Measurements from ENCODE around the gene BCORL1.

BCORL1 gene

DNA sequence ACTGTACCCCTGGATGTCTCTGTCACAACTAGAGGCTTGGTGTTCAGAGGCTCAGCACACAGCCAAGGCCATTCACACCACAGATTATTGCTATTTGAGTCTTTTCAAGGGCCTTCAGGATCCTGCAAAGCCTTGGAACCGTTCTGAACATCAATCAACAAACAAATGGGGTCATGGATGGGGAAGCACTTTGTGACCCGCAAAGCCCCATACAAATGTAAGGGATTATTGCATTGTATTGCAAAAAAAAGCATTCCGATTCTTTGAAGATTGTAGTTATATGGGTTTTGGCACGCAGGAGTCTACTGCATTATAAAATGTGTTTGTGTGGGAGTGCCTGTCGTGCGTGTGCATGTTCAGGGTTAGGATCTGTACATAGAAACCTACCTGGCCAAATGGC is 17.3 kb upstream of the BCORL1 start:
- no peak for DNase-seq (ENCODE audit: low spot score)

DNA sequence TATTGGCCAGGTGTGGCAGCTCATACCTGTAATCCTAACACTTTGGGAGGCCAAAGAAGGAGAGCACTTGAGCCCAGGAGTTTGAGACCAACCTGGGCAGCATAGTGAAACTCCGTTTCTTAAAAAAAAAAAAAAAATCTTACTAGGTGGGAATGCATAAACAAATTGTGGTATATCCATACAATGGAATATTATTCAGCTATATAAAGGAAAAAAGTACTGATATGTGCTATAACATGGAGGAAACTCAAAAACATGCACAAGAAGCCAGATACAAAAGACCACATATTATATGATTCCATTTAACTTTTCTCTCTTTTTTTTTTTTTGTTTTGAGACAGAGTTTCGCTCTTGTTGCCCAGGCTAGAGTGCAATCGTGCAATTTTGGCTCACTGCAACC is 13.5 kb upstream of the BCORL1 start:
- no peak for DNase-seq (ENCODE audit: low spot score)

DNA sequence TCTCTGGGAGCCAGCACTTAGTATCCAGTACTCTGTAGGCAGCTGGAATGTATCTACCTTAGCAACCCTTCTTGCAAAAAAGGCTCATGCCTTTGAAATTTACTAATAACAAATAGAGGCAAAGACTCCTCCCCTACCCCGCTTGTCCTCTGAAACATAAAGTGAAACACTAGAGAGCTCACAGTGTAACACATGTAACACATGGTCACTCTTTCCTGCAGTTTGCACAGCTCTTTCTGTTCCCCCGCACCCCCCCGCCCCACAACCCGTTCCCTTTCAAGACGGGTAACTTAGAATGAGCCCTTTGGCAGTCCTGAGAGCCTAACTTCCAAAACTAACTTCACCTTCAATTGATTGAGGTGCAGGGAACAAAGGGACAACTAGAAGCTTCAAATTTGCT is 6.0 kb upstream of the BCORL1 start:
- no peak for DNase-seq (ENCODE audit: low spot score)

DNA sequence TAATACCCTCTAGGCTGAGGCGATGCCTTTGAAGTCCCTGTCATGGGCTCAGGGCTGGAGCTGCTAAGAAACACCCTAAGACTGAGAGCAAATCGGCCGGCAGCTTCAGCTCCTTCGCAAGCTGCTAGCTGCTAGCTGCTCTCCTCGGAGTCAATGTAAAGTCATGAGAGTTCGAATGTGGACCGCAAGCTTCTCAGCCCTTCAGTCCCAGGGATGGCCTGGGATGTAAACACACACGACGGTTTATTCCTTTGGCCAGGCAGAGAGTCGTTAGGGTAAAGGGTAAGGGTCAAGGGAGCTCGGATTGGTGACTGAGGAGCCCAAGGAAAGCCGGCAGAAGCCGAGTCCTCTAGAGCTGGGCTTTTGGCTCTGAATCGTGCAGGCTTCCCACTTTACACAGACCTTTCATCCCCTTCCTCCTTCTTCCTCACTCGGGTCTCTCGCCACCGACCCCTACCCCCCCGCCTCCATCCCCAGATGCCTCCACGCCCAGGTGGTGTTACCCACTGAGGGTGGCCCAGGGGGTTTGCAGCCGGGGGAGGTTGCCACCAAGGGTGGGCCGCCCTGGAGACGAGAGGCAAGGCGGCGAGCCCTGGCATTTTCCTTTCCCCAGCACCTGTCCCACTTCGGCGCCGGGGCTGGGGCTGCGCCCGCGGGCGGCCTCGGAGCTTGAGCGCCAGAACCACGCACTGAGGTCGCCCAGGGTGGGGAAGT is 3.1 kb upstream of the BCORL1 start:
- no peak for DNase-seq (ENCODE audit: low spot score)

DNA sequence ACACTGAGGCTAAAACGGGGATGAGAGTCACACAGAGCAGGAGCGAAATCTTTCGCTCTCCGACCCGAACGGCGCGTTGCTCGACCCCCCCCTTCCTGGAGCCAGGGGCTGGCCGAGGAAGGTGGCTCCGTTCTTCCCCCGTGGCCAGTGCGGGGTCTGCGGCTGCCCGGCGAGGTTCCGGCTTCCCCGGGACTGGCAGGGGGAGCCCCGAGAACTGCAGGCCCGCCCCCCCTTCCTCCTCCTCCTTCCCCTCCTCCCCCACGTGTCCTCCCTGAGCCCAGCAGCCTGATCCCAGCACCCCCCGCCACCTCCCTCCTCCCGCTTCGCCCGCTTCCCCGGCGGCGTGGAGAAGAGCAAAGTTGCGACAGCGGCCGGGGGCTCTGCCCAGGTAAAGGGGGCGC is 2.4 kb upstream of the BCORL1 start:
- no peak for DNase-seq (ENCODE audit: low spot score)

DNA sequence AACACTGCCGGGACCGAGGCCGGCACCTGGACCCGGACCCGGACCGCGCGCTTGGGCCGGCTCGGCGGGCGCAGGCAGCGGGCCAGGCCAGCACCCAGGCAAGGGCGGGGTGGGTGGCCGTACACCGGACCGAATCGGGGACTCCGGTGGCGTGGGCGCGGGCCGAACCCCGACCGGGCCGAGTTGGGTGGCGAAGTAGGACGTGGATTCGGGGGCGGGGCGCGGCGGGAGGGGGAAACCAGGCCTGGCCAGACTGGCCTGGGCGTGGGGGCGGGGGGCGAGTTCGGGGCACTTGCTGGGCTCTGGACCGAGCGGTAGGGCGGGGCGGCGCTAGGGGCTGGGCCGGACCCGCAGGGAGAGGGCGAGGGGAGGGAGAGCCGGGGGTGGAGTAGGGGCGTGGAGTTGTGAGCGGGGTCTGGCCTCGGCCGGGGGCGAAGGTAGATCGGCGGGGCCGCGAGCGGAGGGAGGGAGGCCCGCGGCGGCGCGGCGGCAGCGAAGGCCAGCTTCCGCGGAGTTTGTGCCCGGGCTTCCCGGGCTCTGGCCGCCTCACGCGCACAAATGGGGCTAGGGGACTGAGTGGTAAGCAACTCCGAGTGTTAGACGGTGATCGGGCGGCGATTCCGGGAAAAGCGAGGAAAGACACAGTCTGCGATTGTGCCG is 1.8 kb upstream of the BCORL1 start:
- peak; percentile 68 for DNase-seq (ENCODE audit: low spot score)

DNA sequence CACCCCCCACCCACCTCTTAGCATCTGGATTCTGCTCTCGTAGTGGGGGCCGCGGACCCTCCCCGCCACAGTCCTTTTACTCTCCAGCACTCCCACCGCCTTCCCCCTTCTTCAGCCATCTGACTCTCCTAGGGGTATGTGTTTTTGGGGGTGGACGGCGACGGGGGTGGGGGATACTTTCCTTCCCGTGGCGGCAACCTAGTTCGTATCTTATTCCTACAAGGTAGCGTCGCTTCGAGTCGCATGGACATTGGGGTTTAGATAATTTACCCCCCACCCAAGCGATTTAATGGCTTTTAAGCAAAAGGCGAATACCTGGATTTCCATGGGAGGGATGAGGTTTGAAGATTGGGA is 1.3 kb upstream of the BCORL1 start:
- DNase-seq (ENCODE audit: low spot score): no peak

DNA sequence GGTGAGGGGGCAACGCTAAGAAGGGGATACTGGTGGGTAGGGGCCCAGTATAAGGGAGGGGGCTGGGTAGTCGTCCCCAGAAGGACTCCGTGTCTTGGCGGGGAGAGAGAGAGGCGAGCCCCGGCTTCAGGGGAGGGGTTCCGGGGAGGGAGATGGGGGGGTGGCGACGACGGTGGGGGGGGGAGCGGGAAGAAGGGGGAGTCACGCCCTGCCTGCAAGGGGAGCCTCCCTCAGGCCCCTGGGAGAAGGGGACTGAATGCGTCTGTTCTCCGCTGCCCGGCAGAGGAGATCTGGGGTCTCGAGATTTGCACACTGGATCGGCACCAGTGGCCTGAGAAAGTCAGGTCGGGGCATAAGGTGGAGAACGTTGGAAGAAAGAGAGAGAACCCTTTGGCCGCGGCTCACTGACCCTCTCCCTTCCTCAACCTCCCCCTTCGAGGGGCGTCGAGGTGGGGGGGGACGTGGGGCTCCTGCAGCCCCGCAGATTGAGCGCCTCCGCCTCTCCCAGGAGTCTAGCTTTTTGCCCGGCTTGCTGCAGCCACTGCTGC is 609 bp upstream of the BCORL1 start:
- DNase-seq (ENCODE audit: low spot score): no peak

DNA sequence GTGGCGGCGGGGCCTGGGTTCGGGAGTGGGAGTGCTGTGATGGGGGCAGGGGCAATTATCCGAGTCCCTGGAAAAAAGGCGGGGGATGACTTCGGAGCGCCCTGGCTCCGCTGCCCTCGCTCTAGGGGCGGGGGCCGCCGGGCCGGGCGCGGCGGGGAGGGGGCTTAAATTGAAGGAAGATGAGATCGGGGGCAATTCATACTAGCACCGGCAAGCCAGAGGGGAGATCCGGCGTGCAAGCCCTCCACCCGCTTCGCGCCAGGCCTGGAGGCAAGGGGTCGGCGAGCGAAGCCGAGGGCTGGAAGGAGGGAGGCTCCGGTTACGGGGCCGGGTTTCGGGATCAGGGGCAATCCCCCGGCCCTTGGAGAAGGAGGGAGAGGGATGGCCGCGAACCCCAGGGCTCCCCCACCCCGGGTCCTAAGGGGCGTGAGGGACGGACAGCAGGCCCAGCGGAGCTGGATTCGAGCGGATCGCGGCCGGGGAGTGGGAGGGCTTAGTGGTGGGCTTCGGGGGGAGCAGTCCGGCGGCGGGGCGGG is 1.2 kb downstream of the BCORL1 start:
- DNase-seq (ENCODE audit: low spot score): peak; percentile 53

DNA sequence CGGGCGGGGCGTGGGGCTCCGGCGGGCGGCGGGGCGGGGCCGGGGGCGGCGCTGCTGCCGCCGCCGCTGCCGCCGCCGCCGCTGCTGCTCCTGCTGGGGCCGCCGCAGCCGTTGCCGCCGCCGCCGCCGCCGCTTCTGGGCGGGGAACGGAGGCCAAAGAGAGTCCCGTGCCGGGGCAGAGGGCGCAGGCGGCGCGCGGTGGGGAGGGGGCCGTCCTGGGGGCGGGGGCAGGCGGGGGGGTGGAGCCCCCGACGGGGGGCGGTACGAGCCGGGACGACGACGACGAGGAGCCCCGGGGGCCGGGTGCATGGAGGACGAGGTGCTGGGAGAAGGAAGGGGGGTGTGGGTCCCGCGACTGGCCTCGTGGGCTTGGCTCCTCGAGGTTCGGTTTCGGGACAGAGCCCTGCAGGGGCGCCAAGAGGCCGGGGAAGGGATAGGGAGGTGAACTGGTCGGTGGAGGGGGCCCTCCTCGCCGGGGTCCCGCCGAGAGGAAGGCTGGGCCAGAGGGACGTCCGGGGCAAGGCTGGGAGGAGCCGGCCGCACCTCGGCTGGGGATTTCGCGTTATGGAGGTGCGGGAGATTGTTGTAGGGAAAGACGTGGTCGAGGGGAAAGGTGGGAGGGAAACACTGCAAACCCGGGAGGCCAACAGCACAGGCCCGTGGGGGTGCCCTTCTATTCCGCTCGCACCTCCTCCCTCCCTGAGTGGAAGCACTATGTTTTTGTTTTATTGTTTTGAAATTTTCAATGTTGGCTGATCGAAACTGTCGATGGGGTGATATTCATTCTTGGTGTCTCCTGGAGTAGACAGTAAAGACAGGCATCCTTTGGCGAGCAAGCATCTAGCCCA is 1.9 kb downstream of the BCORL1 start:
- peak; percentile 56 for DNase-seq (ENCODE audit: low spot score)

DNA sequence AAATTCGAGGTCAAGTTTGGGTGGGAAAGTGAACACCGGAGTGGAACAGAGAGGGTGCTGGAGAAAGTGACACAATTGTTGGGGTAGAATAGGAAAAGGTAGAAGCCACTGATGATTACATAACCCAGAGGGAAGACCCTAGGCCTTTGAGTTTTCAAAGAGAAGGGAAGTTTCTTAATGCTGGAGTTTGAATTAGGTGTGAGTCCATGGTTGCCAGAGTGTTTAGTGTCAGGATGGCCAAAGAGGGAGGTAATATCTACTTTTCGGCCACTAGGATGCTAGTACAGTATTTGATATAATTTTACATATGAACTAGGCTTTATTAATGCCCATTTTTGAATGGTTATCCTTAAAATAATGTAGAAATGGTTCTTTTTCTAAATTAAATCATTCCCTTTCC is 5.4 kb downstream of the BCORL1 start:
- no peak for DNase-seq (ENCODE audit: low spot score)

DNA sequence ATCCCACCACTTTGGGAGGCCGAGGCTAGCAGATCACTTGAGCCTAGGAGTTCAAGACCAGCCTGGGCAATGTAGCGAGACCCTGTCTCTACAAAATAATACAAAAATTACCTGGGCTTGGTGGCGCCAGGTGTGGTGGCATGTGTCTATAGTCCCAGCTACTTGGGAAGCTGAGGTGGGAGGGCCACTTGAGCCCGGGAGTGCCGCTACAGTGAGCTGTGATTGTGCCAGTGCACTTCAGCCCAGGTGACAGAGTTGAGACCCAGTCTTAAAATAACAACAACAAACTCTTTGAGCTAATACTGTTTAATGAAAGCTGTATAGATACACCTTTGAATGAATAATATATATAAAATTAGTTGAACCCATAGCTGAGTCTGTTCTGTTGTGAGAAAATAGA is 9.7 kb downstream of the BCORL1 start:
- DNase-seq (ENCODE audit: low spot score): no peak

DNA sequence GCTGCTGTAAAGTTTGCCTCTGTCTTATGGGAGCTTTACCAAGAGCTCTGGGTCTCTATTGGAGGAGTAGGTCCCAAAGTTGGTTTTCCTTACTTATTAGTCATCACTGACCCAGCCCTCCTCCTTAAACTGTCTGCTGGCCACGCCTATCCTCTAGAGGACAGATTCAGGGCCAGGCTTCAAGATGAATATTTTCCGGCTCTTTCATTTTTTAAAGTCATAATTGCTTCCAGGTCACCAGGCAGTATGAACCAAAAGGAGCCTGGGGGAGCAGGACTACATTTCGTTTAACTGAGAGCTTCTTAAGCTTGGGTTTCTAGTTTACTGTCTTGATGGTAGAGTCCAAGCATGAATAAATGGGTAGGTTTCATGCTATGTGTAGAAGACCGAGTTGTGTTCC is 13.7 kb downstream of the BCORL1 start:
- DNase-seq (ENCODE audit: low spot score): no peak

DNA sequence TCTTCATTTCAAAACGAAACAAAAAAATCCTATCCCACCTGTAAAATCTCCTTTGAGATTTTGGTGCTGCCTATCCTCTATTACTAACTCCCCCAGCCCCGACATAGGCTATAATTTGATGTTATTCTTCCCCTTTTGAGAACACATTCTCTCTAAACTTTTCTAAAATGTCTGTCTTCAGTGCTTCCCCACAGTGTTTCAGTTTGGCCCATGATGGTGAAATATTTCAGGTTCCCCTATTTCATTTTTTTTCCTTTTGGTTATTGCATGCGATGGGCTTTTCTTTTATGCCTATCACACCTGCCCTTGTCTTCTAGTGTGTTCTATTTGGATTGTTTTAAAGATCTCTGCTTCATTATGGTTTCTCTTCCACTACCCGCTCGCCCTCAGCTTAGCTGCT is 14.7 kb downstream of the BCORL1 start:
- DNase-seq (ENCODE audit: low spot score): no peak

DNA sequence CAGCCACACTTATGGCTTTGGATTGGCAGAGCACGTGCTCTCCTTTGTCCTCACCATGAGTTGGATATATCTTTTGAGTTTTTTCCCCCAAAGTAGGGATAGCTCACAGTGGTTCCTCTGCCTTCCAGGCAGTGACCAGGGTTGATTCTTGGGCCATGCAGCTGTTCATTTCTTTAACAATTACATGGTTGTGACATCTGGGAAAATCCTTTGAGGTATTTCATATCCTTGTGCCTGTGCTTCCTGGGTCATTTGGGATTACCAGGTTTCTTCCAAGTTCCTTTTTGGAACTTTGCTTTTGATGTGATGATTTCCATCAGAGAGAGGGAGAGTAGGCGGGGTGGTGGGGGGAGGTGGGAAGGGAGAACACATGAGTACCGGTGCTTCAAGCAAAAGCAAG is 15.6 kb downstream of the BCORL1 start:
- no peak for DNase-seq (ENCODE audit: low spot score)

DNA sequence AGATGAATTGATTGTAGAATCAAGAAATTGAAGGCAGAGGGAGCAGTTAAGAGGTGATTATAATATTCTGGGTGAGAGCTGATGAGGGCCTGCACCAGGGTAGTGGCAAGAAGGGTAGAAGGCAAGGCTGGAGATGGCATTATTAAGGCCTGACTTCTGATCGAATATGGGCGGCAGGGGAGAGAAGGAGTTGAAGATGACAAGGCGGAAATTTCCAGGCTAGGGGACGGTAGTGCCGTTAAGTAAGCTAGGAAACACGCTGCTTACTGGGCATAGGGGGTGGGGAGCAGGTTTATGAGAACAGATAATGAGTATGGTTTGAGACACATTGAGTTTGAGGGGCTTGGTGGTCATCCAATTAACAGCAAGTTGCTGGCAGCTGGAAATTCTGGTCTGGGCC is 19.5 kb downstream of the BCORL1 start:
- DNase-seq (ENCODE audit: low spot score): no peak

DNA sequence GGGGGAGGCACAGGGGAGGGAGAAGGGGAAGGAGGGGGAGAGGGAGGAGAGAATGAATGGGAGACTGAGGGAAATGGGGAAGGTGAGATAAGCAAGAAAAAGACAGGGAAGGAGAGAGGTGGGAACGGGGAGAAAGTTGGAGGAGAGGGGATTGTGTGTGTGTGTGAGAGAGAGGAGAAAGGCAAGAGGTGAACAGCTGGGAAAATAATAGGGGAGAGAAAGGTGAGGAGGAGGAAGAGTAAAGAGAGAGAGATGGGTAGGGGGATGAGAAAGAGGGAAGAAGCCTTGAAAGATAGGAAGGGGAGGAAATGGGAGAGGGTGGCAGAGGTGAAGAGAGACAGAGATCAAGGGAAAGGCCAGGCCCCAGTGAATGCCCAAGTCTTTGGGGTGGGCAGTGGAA is 20.1 kb downstream of the BCORL1 start:
- no peak for DNase-seq (ENCODE audit: low spot score)

DNA sequence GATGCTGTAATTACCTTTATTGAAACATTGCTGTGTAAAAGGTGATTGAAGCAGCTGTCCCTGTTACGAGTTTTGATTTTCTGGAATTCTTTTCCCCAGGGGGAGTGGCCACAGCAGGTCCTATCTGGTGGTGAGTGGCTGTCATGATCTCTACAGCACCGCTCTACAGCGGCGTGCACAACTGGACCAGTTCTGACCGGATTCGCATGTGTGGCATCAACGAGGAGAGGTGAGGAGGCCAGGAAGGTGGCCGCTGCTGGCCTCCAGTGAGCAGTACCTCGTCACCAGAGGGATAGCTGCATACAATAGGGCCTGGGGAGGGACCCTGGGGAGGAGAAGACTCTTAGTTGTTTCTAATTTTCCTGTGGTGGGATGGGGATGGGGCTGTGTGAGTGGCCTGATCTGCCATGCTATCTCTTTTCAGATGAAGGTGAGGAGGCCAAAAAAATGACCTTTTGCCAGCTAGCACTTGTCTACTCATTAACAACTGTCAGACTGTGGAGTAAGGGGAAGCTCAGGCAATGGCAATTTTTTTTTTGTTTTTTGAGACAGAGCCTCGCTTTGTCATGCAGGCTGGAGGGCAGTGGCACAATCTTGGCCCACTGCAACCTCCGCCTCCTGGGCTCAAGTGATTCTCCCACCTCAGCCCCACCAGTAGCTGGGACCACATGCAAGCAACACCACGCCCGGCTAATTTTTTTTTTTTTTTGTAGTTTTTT is 22.8 kb downstream of the BCORL1 start:
- DNase-seq (ENCODE audit: low spot score): no peak

DNA sequence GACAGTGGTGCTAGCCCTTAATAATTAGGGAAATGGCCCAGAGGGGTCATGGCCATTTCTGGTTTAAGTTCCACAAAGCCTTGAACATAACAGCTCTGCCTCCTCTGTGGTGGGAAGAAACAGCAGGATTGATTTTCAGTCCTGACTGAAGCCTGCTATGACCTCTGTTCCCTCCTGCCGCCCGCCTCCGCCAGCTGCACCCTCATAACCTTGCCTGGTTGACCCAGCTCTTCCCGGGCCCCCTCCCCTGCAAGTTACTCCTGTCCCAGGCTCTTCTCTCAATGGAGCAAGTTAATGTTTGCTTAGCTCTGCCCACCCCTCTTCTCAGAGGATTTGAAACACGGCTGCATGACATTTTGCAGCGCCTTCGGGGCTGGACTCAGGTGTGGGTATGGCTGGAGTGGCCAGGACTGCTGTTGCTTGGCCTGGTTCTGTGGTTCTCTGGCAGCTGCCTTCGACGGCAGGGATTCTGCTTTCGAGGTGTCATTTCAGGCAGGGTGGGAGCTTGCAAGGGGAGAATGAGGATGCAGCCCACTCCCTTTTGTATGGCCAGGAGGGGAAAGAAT is 27.3 kb downstream of the BCORL1 start:
- no peak for DNase-seq (ENCODE audit: low spot score)

DNA sequence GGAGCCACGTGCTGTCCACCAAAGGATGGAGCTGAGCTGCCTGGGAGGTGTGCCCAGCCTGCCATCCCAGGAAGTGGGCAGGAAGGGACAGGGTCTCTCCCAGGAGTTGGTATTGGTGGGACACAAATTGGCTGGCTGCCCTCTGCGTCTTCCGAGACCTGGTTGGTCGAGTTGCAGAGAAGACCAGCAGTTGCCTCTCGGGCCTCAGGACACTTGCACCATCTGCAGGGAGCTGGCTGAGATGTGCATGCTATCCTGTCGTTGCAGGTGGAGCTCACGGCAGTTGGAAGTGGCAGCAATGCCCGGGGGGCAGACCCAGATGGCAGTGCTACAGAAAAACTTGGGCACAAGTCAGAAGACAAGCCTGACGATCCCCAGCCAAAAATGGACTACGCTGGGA is 30.2 kb downstream of the BCORL1 start:
- no peak for DNase-seq (ENCODE audit: low spot score)

DNA sequence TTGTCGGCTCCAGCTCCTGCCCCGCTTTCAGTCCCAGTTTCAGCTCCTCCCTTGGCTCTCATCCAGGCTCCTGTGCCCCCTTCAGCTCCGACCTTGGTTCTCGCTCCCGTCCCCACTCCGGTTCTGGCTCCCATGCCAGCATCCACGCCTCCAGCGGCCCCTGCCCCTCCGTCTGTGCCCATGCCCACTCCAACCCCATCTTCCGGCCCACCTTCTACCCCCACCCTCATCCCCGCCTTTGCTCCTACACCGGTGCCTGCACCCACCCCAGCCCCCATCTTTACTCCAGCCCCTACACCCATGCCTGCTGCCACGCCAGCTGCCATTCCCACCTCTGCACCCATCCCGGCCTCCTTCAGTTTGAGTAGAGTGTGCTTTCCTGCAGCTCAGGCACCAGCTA is 31.2 kb downstream of the BCORL1 start:
- no peak for DNase-seq (ENCODE audit: low spot score)

DNA sequence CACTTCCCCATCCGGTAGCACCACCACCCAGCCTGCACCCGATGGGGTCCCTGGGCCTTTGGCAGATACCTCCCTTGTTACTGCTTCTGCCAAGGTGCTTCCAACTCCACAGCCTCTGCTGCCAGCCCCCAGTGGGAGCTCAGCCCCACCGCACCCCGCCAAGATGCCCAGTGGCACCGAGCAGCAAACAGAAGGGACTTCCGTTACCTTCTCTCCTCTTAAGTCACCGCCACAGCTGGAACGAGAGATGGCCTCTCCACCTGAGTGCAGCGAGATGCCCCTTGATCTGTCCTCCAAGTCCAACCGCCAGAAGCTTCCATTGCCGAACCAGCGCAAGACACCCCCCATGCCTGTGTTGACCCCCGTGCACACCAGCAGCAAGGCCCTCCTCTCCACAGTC is 31.9 kb downstream of the BCORL1 start:
- DNase-seq (ENCODE audit: low spot score): no peak
